ENCODE results near the gene RPA4.

Gene RPA4

DNA sequence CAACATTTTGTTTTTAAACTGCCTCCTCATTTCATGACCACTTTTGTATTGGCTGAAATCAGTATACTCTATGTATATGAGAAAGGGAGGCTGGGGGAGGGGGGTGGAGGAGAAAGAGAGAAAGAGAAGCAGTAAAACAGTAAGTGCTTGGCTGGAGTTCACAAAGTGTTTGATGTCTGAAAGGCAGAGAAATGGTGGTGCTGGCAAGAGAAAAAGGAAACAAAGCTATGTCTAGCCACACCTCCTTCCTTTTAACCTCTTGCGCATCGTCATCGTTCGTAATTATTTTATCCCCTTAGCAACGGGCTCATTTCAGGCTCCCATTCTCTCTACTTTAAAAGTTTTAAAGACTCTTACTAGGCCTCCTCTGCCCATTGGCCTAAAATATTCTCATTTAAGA lies 25.6 kb downstream of the RPA4 start:
- H3K79me1 ChIP-seq (ENCODE audit: low read depth, low read length): no peaks in the 10 kb centered on the region
- H3K4me2 ChIP-seq (ENCODE audit: insufficient read depth, low read length, poor library complexity, severe bottlenecking): no peak overlapping the region
- no peak overlapping the region for H2BK120ac ChIP-seq (ENCODE audit: low read depth, low read length)
- H2AK5ac ChIP-seq (ENCODE audit: low read depth, low read length): no peak overlapping the region
- H4K91ac ChIP-seq (ENCODE audit: low read depth, low read length, poor library complexity): no peak overlapping the region
- H3K4me3 ChIP-seq (ENCODE audit: low read length in 2 of 2): no peak overlapping the region
- H3K36me3 ChIP-seq (replicated peaks in 1 of 2; ENCODE audit: control insufficient read depth in 2 of 2, insufficient read depth in 2 of 2, low read length in 2 of 2): no peaks in the 10 kb centered on the region
- no peaks in the 10 kb centered on the region for H3K27me3 ChIP-seq (ENCODE audit: control insufficient read depth in 3 of 3, insufficient read depth in 3 of 3, low read depth in 1 of 3, low read length in 3 of 3)
- WGBS, 2 donors (ENCODE audit: extremely low coverage in 2 of 2, insufficient read length in 2 of 2, insufficient replicate concordance in 1 of 2): no CpG with 5 or more reads among the region's 5 CpGs
- no peak overlapping the region for H3K18ac ChIP-seq (ENCODE audit: low read length)
- H2BK15ac ChIP-seq (ENCODE audit: low read length): no peak overlapping the region
- H3K9ac ChIP-seq (ENCODE audit: low read depth, low read length, poor library complexity): no peak overlapping the region
- peak overlapping the region; percentile 41 for H2AFZ ChIP-seq (ENCODE audit: low read length)
- no peaks in the 10 kb centered on the region for H3K9me3 ChIP-seq (replicated peaks in 1 of 2; ENCODE audit: control insufficient read depth in 2 of 2, insufficient read depth in 1 of 2, low read depth in 1 of 2, low read length in 2 of 2)
- H2BK12ac ChIP-seq (ENCODE audit: low read length): no peak overlapping the region
- no peak overlapping the region for H3K4ac ChIP-seq (ENCODE audit: low read length)
- H3K23ac ChIP-seq (ENCODE audit: low read depth, low read length, poor library complexity): no peak overlapping the region
- no peak overlapping the region for H4K8ac ChIP-seq (ENCODE audit: low read depth, low read length)
- no peak overlapping the region for H3K27ac ChIP-seq (replicated peaks; ENCODE audit: low read length)
- H3K4me1 ChIP-seq (ENCODE audit: control insufficient read depth in 2 of 2, insufficient read depth in 1 of 2, low read depth in 1 of 2, low read length in 2 of 2): no peaks in the 10 kb centered on the region
- H3K14ac ChIP-seq (ENCODE audit: low read length): no peak overlapping the region
- H2BK5ac ChIP-seq (ENCODE audit: low read length): no peak overlapping the region
- no peak for DNase-seq (ENCODE audit: low spot score)

DNA sequence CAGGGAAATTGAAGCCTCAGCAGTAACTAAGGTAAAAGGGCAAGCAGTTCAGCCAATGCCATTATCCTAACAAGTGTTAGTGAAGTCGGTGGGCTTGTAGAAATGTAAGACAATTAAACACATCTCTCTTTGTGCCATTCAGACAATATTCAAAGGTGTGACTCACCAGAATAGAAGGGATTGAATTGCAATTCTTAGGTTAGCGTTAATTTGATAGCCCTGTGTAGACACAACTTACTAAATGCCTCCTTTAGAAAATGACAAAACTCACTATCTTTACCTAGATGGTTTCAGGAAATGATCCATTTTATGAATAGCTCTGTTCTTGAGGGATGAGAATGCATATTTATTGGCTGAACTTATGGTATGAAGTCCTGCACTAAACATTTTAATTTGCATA lies 35.2 kb downstream of the RPA4 start:
- Histone ChIP-seq H3K36me3 (replicated peaks in 1 of 2; ENCODE audit: control insufficient read depth in 2 of 2, insufficient read depth in 2 of 2, low read length in 2 of 2) (no peaks in the 10 kb centered on the region), H4K91ac (ENCODE audit: low read depth, low read length, poor library complexity) (no peak overlapping the region), H3K9me3 (replicated peaks in 1 of 2; ENCODE audit: control insufficient read depth in 2 of 2, insufficient read depth in 1 of 2, low read depth in 1 of 2, low read length in 2 of 2) (no peaks in the 10 kb centered on the region), H3K4me3 (ENCODE audit: low read length in 2 of 2) (no peak overlapping the region), H3K4ac (ENCODE audit: low read length) (no peak overlapping the region), H3K79me1 (ENCODE audit: low read depth, low read length) (no peaks in the 10 kb centered on the region), H3K27ac (replicated peaks; ENCODE audit: low read length) (no peak overlapping the region), H3K14ac (ENCODE audit: low read length) (no peak overlapping the region), H3K18ac (ENCODE audit: low read length) (no peak overlapping the region), H4K8ac (ENCODE audit: low read depth, low read length) (no peak overlapping the region), H3K4me1 (ENCODE audit: control insufficient read depth in 2 of 2, insufficient read depth in 1 of 2, low read depth in 1 of 2, low read length in 2 of 2) (no peaks in the 10 kb centered on the region), H2BK120ac (ENCODE audit: low read depth, low read length) (no peak overlapping the region), H3K9ac (ENCODE audit: low read depth, low read length, poor library complexity) (no peak overlapping the region), H2AK5ac (ENCODE audit: low read depth, low read length) (no peak overlapping the region), H2BK15ac (ENCODE audit: low read length) (no peak overlapping the region), H3K4me2 (ENCODE audit: insufficient read depth, low read length, poor library complexity, severe bottlenecking) (no peak overlapping the region), H3K23ac (ENCODE audit: low read depth, low read length, poor library complexity) (no peak overlapping the region), H2BK5ac (ENCODE audit: low read length) (no peak overlapping the region), H3K27me3 (ENCODE audit: control insufficient read depth in 3 of 3, insufficient read depth in 3 of 3, low read depth in 1 of 3, low read length in 3 of 3) (no peaks in the 10 kb centered on the region), H2AFZ (ENCODE audit: low read length) (no peak overlapping the region), H2BK12ac (ENCODE audit: low read length) (no peak overlapping the region)
- no peak for DNase-seq (ENCODE audit: low spot score)
- WGBS, 2 donors (ENCODE audit: extremely low coverage in 2 of 2, insufficient read length in 2 of 2, insufficient replicate concordance in 1 of 2): no CpG with 5 or more reads among the region's 2 CpGs

DNA sequence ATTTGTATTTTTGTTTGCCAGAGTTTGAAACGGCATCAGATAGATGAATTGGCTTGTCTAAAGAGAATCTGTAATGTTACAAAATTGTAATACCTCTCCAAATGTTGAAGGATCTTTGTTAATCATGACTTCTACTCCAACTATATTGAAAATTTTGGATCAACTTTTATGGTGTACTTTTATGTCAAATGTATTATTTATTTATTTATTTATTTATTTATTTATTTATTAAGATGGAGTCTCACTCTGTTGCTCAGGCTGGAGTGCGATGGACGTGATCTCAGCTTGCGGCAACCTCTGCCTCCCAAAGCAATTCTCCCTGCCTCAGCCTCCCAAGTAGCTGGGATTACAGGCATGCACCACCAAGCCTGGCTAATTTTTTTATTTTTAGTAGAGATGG lies 36.0 kb downstream of the RPA4 start:
- Histone ChIP-seq H3K4me2 (ENCODE audit: insufficient read depth, low read length, poor library complexity, severe bottlenecking) (no peak overlapping the region), H2BK120ac (ENCODE audit: low read depth, low read length) (no peak overlapping the region), H3K23ac (ENCODE audit: low read depth, low read length, poor library complexity) (no peak overlapping the region), H4K8ac (ENCODE audit: low read depth, low read length) (no peak overlapping the region), H2AFZ (ENCODE audit: low read length) (no peak overlapping the region), H3K27ac (replicated peaks; ENCODE audit: low read length) (no peak overlapping the region), H3K4me3 (ENCODE audit: low read length in 2 of 2) (no peak overlapping the region), H3K9ac (ENCODE audit: low read depth, low read length, poor library complexity) (no peak overlapping the region), H3K9me3 (replicated peaks in 1 of 2; ENCODE audit: control insufficient read depth in 2 of 2, insufficient read depth in 1 of 2, low read depth in 1 of 2, low read length in 2 of 2) (no peaks in the 10 kb centered on the region), H2BK5ac (ENCODE audit: low read length) (no peak overlapping the region), H3K14ac (ENCODE audit: low read length) (no peak overlapping the region), H3K36me3 (replicated peaks in 1 of 2; ENCODE audit: control insufficient read depth in 2 of 2, insufficient read depth in 2 of 2, low read length in 2 of 2) (no peaks in the 10 kb centered on the region), H3K18ac (ENCODE audit: low read length) (no peak overlapping the region), H3K79me1 (ENCODE audit: low read depth, low read length) (no peaks in the 10 kb centered on the region), H3K4me1 (ENCODE audit: control insufficient read depth in 2 of 2, insufficient read depth in 1 of 2, low read depth in 1 of 2, low read length in 2 of 2) (no peaks in the 10 kb centered on the region), H3K4ac (ENCODE audit: low read length) (no peak overlapping the region), H2AK5ac (ENCODE audit: low read depth, low read length) (no peak overlapping the region), H2BK15ac (ENCODE audit: low read length) (no peak overlapping the region), H4K91ac (ENCODE audit: low read depth, low read length, poor library complexity) (no peak overlapping the region), H3K27me3 (ENCODE audit: control insufficient read depth in 3 of 3, insufficient read depth in 3 of 3, low read depth in 1 of 3, low read length in 3 of 3) (no peaks in the 10 kb centered on the region), H2BK12ac (ENCODE audit: low read length) (no peak overlapping the region)
- no peak for DNase-seq (ENCODE audit: low spot score)
- WGBS, 2 donors (ENCODE audit: extremely low coverage in 2 of 2, insufficient read length in 2 of 2, insufficient replicate concordance in 1 of 2): 100% methylated on average over 1 of the region's 4 CpGs; no CpG with 5 or more reads in 1 of the 2 donors

DNA sequence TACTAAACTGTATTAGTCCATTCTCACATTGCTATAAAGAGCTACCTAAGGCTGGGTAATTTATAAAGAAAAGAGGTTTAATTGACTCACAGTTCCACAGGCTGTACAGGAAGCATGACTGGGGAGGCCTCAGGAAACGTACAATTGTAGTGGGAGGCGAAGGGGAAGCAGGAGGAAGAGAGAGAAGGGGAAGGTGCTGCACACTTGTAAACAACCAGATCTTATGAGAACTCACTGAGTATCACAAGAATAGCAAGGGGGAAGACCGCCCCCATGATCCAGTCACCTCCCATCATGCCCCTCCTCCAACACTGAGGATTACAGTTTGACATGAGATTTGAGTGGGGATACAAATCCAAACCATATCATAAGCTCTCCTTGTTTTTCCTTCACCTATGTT lies 40.9 kb downstream of the RPA4 start:
- no peaks in the 10 kb centered on the region for H3K9me3 ChIP-seq (replicated peaks in 1 of 2; ENCODE audit: control insufficient read depth in 2 of 2, insufficient read depth in 1 of 2, low read depth in 1 of 2, low read length in 2 of 2)
- no peak overlapping the region for H3K4ac ChIP-seq (ENCODE audit: low read length)
- H3K27ac ChIP-seq (replicated peaks; ENCODE audit: low read length): no peak overlapping the region
- no peak overlapping the region for H3K23ac ChIP-seq (ENCODE audit: low read depth, low read length, poor library complexity)
- no peak overlapping the region for H2AK5ac ChIP-seq (ENCODE audit: low read depth, low read length)
- no peaks in the 10 kb centered on the region for H3K36me3 ChIP-seq (replicated peaks in 1 of 2; ENCODE audit: control insufficient read depth in 2 of 2, insufficient read depth in 2 of 2, low read length in 2 of 2)
- no peak overlapping the region for H2BK12ac ChIP-seq (ENCODE audit: low read length)
- no peak overlapping the region for H2BK5ac ChIP-seq (ENCODE audit: low read length)
- H3K9ac ChIP-seq (ENCODE audit: low read depth, low read length, poor library complexity): no peak overlapping the region
- no peak overlapping the region for H3K4me2 ChIP-seq (ENCODE audit: insufficient read depth, low read length, poor library complexity, severe bottlenecking)
- H4K91ac ChIP-seq (ENCODE audit: low read depth, low read length, poor library complexity): no peak overlapping the region
- no peak overlapping the region for H2BK15ac ChIP-seq (ENCODE audit: low read length)
- WGBS, 2 donors (ENCODE audit: extremely low coverage in 2 of 2, insufficient read length in 2 of 2, insufficient replicate concordance in 1 of 2): no CpG with 5 or more reads among the region's 3 CpGs
- no peak for DNase-seq (ENCODE audit: low spot score)
- H4K8ac ChIP-seq (ENCODE audit: low read depth, low read length): no peak overlapping the region
- H3K4me3 ChIP-seq (ENCODE audit: low read length in 2 of 2): no peak overlapping the region
- no peak overlapping the region for H2BK120ac ChIP-seq (ENCODE audit: low read depth, low read length)
- H3K14ac ChIP-seq (ENCODE audit: low read length): no peak overlapping the region
- H2AFZ ChIP-seq (ENCODE audit: low read length): no peak overlapping the region
- no peaks in the 10 kb centered on the region for H3K27me3 ChIP-seq (ENCODE audit: control insufficient read depth in 3 of 3, insufficient read depth in 3 of 3, low read depth in 1 of 3, low read length in 3 of 3)
- no peaks in the 10 kb centered on the region for H3K79me1 ChIP-seq (ENCODE audit: low read depth, low read length)
- H3K4me1 ChIP-seq (ENCODE audit: control insufficient read depth in 2 of 2, insufficient read depth in 1 of 2, low read depth in 1 of 2, low read length in 2 of 2): no peaks in the 10 kb centered on the region
- H3K18ac ChIP-seq (ENCODE audit: low read length): no peak overlapping the region
